ENCODE results near the gene HIPK4.
A peak's percentile ranks its signal among the peaks of the same experiment; 100 is the strongest.

Gene HIPK4

GRCh38 chr19:40362160-40362559 is 27.8 kb downstream of the HIPK4 start:
- Histone ChIP-seq H4K20me1 (ENCODE audit: insufficient read depth, low read length, poor library complexity, severe bottlenecking) (no peaks in the 10 kb centered on the region), H3K79me2 (ENCODE audit: insufficient read depth, low read length) (no peaks in the 10 kb centered on the region), H3K9me3 (ENCODE audit: insufficient read depth, low read depth, low read length) (no peaks in the 10 kb centered on the region), H3K4me1 (ENCODE audit: insufficient read depth, low read length, poor library complexity, severe bottlenecking) (peaks cover 23% of the 10 kb centered on the region), H3F3A (ENCODE audit: low read depth) (0 out of 2 replicates have a peak, but pooled peaks cover 7% of the 10 kb centered on the region), H3K4me2 (ENCODE audit: low read depth, low read length, poor library complexity, severe bottlenecking) (peak overlapping the region; percentile 59), H3K27me3 (ENCODE audit: insufficient read depth, low read length, poor library complexity, severe bottlenecking) (no peaks in the 10 kb centered on the region), H3K9ac (ENCODE audit: low read depth, low read length, poor library complexity, severe bottlenecking) (no peak overlapping the region), H2AFZ (ENCODE audit: low read length) (no peak overlapping the region), H3K4me3 (ENCODE audit: low read length, poor library complexity, severe bottlenecking) (no peak overlapping the region), H3K36me3 (ENCODE audit: insufficient read depth, low read length) (no peaks in the 10 kb centered on the region), H3K9me2 (replicated peaks; ENCODE audit: low read depth, low read length) (no peaks in the 10 kb centered on the region)
- TF ChIP-seq CTCF (conservative IDR thresholded peaks at IDR 0.05; ENCODE audit: low read length) = no peak
- no peak for TF ChIP-seq EZH2phosphoT487 (IDR thresholded peaks at IDR 0.05; ENCODE audit: borderline replicate concordance)

- H3K36me3 ChIP-seq (ENCODE audit: insufficient read depth, low read length) = no peaks in the 10 kb centered on the region
- H3K9me3 ChIP-seq (ENCODE audit: insufficient read depth, low read depth, low read length) = no peaks in the 10 kb centered on the region
- no peaks in the 10 kb centered on the region for H3K27me3 ChIP-seq (ENCODE audit: insufficient read depth, low read length, poor library complexity, severe bottlenecking)
- H3F3A ChIP-seq (ENCODE audit: low read depth) = 0 out of 2 replicates have a peak, but pooled peaks cover 7% of the 10 kb centered on the region
- H4K20me1 ChIP-seq (ENCODE audit: insufficient read depth, low read length, poor library complexity, severe bottlenecking) = no peaks in the 10 kb centered on the region
- no peak overlapping the region for H2AFZ ChIP-seq (ENCODE audit: low read length)
- no peak for TF ChIP-seq EZH2phosphoT487 (IDR thresholded peaks at IDR 0.05; ENCODE audit: borderline replicate concordance)
- no peak for TF ChIP-seq CTCF (conservative IDR thresholded peaks at IDR 0.05; ENCODE audit: low read length)
- H3K9ac ChIP-seq (ENCODE audit: low read depth, low read length, poor library complexity, severe bottlenecking) = no peak overlapping the region
- H3K4me3 ChIP-seq (ENCODE audit: low read length, poor library complexity, severe bottlenecking) = no peak overlapping the region
- H3K9me2 ChIP-seq (replicated peaks; ENCODE audit: low read depth, low read length) = no peaks in the 10 kb centered on the region
- no peaks in the 10 kb centered on the region for H3K79me2 ChIP-seq (ENCODE audit: insufficient read depth, low read length)
- peaks cover 23% of the 10 kb centered on the region for H3K4me1 ChIP-seq (ENCODE audit: insufficient read depth, low read length, poor library complexity, severe bottlenecking)
- no peak overlapping the region for H3K4me2 ChIP-seq (ENCODE audit: low read depth, low read length, poor library complexity, severe bottlenecking)
Measured at GRCh38 chr19:40360708-40361241, 29.2 kb downstream of the HIPK4 start.

- Histone ChIP-seq H3K4me2 (ENCODE audit: low read depth, low read length, poor library complexity, severe bottlenecking) (no peak overlapping the region), H2AFZ (ENCODE audit: low read length) (no peak overlapping the region), H3K9me3 (ENCODE audit: insufficient read depth, low read depth, low read length) (no peaks in the 10 kb centered on the region), H3K9ac (ENCODE audit: low read depth, low read length, poor library complexity, severe bottlenecking) (no peak overlapping the region), H3K36me3 (ENCODE audit: insufficient read depth, low read length) (no peaks in the 10 kb centered on the region), H3K4me3 (ENCODE audit: low read length, poor library complexity, severe bottlenecking) (no peak overlapping the region), H3F3A (ENCODE audit: low read depth) (0 out of 2 replicates have a peak, but pooled peaks cover 7% of the 10 kb centered on the region), H3K27me3 (ENCODE audit: insufficient read depth, low read length, poor library complexity, severe bottlenecking) (no peaks in the 10 kb centered on the region), H3K4me1 (ENCODE audit: insufficient read depth, low read length, poor library complexity, severe bottlenecking) (peaks cover 23% of the 10 kb centered on the region), H3K79me2 (ENCODE audit: insufficient read depth, low read length) (no peaks in the 10 kb centered on the region), H3K9me2 (replicated peaks; ENCODE audit: low read depth, low read length) (no peaks in the 10 kb centered on the region), H4K20me1 (ENCODE audit: insufficient read depth, low read length, poor library complexity, severe bottlenecking) (no peaks in the 10 kb centered on the region)
- TF ChIP-seq CTCF (conservative IDR thresholded peaks at IDR 0.05; ENCODE audit: low read length) (no peak), EZH2phosphoT487 (IDR thresholded peaks at IDR 0.05; ENCODE audit: borderline replicate concordance) (no peak)
Measured at GRCh38 chr19:40360020-40360707, 29.8 kb downstream of the HIPK4 start.
